A549 (cell line): ENCODE data around the gene RALGPS2. TPM values are rescaled to one million over a fixed set of nuclear protein-coding genes. Genes with fewer than 3 reads are reported as not detected.

ENCODE experiments used
- ATAC-seq, 2 experiments: fragments of 200-7000 bp in 1 of 2; fragments of >200 bp in 1 of 2; cut with Nextera tagmentation in 1 of 2; cut with Tn5 transposase in 1 of 2; 3 replicates each; pipeline versions ENCODE4 v1.8.0 to v1.9.1; 2018 to 2020; ENCODE audit warnings: mild to moderate bottlenecking in 1 of 2, moderate library complexity in 1 of 2
- CTCF ChIA-PET: fragments of 300-600 bp; sonication (Branson Sonifier 250); formaldehyde crosslinking; extraction: SDS; loops from one replicate; lab custom pipeline; 2021; ENCODE audit warnings: antibody characterized with exemption, inconsistent platforms; lab: Yijun Ruan, JAX
- POLR2A ChIA-PET: fragments of 350-600 bp; formaldehyde crosslinking; extraction: SDS; loops from one replicate; lab custom pipeline; 2021; ENCODE audit warnings: antibody characterized with exemption, inconsistent platforms; lab: Yijun Ruan, JAX
- DNase-seq, 2 experiments: peaks; one replicate each; pipeline versions ENCODE4 v3.0.0 to v3.0.0-alpha.2; 2011 to 2016; ENCODE audit warnings: low read depth in 1 of 2, low spot score in 1 of 2
- FAIRE-seq: peaks from 2 replicates; lab custom pipeline; 2011; peaks lifted over from hg19 to GRCh38; lab: Jason Lieb, UNC
- H3K27ac ChIP-seq, 2 experiments: fragments of >200 bp; sonication (Bioruptor Twin); formaldehyde crosslinking; 3 replicates each; pipeline ENCODE4 v1.5.1; 2016 to 2017
- H3K4me1 ChIP-seq: fragments of >200 bp; sonication (Bioruptor Twin); formaldehyde crosslinking; 3 replicates; pipeline ENCODE4 v1.6.1; 2016
- H3K4me2 ChIP-seq: fragments of >200 bp; sonication (Bioruptor Twin); formaldehyde crosslinking; 3 replicates; pipeline ENCODE4 v1.6.1; 2016
- H3K4me3 ChIP-seq: fragments of >200 bp; sonication (Bioruptor Twin); formaldehyde crosslinking; 3 replicates; pipeline ENCODE4 v1.5.1; 2016
- H3K9me3 ChIP-seq: fragments of >200 bp; sonication (Bioruptor Twin); formaldehyde crosslinking; 3 replicates; pipeline ENCODE4 v1.6.1; 2016
- BCL3 ChIP-seq: fragments of >200 bp; sonication (Bioruptor Twin); formaldehyde crosslinking; IDR thresholded peaks from 3 replicates; pipeline ENCODE4 v1.6.1; 2016
- BHLHE40 ChIP-seq: IDR thresholded peaks from 2 replicates; pipeline ENCODE4 v1.6.1; 2012; ENCODE audit warnings: low read depth, low read length, inconsistent platforms
- EHF ChIP-seq: fragments of 250-450 bp; sonication (Bioruptor Pico); IDR thresholded peaks from 2 replicates; pipeline ENCODE4 v1.5.0; 2020; ENCODE audit warnings: mild to moderate bottlenecking
- ELK1 ChIP-seq: fragments of 150-350 bp; IDR thresholded peaks from 2 replicates; pipeline ENCODE4 v1.6.1; 2014; ENCODE audit warnings: low read depth, mild to moderate bottlenecking, low read length
- ESRRA ChIP-seq: fragments of 150-350 bp; IDR thresholded peaks from 2 replicates; pipeline ENCODE4 v1.6.1; 2014; ENCODE audit warnings: mild to moderate bottlenecking, low read length, borderline replicate concordance
- FOSB ChIP-seq: fragments of 250-450 bp; sonication (Bioruptor Pico); IDR thresholded peaks from 2 replicates; pipeline ENCODE4 v1.5.0; 2020; ENCODE audit warnings: mild to moderate bottlenecking, moderate library complexity
- FOSL2 ChIP-seq, 2 experiments: fragments of 450-650 bp in 1 of 2; fragments of >200 bp in 1 of 2; sonication (Bioruptor Twin) in 1 of 2; formaldehyde crosslinking; IDR thresholded peaks; 2 replicates each; pipeline versions ENCODE4 v1.5.0 to v1.6.1; 2016 to 2020; ENCODE audit warnings: mild to moderate bottlenecking in 1 of 2, moderate library complexity in 1 of 2
- FOXS1 ChIP-seq: fragments of 250-450 bp; sonication (Bioruptor Pico); IDR thresholded peaks from 2 replicates; pipeline ENCODE4 v1.5.0; 2020; ENCODE audit warnings: mild to moderate bottlenecking, moderate library complexity
- HOXB5 ChIP-seq: fragments of 250-450 bp; sonication (Bioruptor Pico); IDR thresholded peaks from 2 replicates; pipeline ENCODE4 v1.5.0; 2020; ENCODE audit warnings: mild to moderate bottlenecking, moderate library complexity
- JUN ChIP-seq, 2 experiments: fragments of >200 bp; sonication (Bioruptor Twin); formaldehyde crosslinking; IDR thresholded peaks; 2 replicates in 1 of 2; 3 replicates in 1 of 2; pipeline ENCODE4 v1.6.1; 2016 to 2017
- JUNB ChIP-seq: fragments of >200 bp; sonication (Bioruptor Twin); formaldehyde crosslinking; IDR thresholded peaks from 2 replicates; pipeline ENCODE4 v1.6.1; 2016
- KDM1A ChIP-seq: fragments of 200-600 bp; sonication (generic); IDR thresholded peaks from 2 replicates; pipeline ENCODE4 v1.6.1; 2016; ENCODE audit warnings: low read depth, mild to moderate bottlenecking
- MYC ChIP-seq: IDR thresholded peaks from 2 replicates; pipeline ENCODE4 v1.6.1; 2012; ENCODE audit warnings: mild to moderate bottlenecking, inconsistent platforms, low read length, improper control_type of control experiment, borderline replicate concordance
- NPAS2 ChIP-seq: fragments of 250-450 bp; sonication (Bioruptor Pico); IDR thresholded peaks from 2 replicates; pipeline ENCODE4 v1.8.0; 2022; ENCODE audit warnings: mild to moderate bottlenecking, moderate library complexity, borderline replicate concordance
- NR3C1 ChIP-seq: fragments of >200 bp; sonication (Bioruptor Twin); formaldehyde crosslinking; IDR thresholded peaks from 3 replicates; pipeline ENCODE4 v1.6.1; 2017
- PBX3 ChIP-seq: IDR thresholded peaks from 2 replicates; pipeline ENCODE4 v1.6.1; 2012
- PHF8 ChIP-seq: fragments of 200-600 bp; sonication (generic); IDR thresholded peaks from 2 replicates; pipeline ENCODE4 v1.6.1; 2016; ENCODE audit warnings: low read depth, mild to moderate bottlenecking, antibody characterized with exemption, moderate library complexity, borderline replicate concordance
- POLR2A ChIP-seq: IDR thresholded peaks from 2 replicates; pipeline ENCODE4 v1.6.1; 2012; ENCODE audit warnings: mild to moderate bottlenecking, low read length
- RAD21 ChIP-seq, 2 experiments: fragments of >200 bp in 1 of 2; sonication (Bioruptor Twin) in 1 of 2; formaldehyde crosslinking in 1 of 2; IDR thresholded peaks in 1 of 2; conservative IDR thresholded peaks in 1 of 2; 2 replicates in 1 of 2; 3 replicates in 1 of 2; pipeline ENCODE4 v1.6.1; 2012 to 2018; ENCODE audit warnings: inconsistent platforms in 1 of 2
- RCOR1 ChIP-seq: fragments of 150-350 bp; IDR thresholded peaks from 2 replicates; pipeline ENCODE4 v1.6.1; 2014; ENCODE audit warnings: antibody characterized with exemption, low read length, low read depth
- SREBF2 ChIP-seq: fragments of 450-650 bp; IDR thresholded peaks from 2 replicates; pipeline ENCODE4 v1.6.1; 2014; ENCODE audit warnings: mild to moderate bottlenecking, moderate library complexity
- TFCP2L1 ChIP-seq: fragments of 250-450 bp; sonication (Bioruptor Pico); IDR thresholded peaks from 2 replicates; pipeline ENCODE4 v1.5.0; 2021; ENCODE audit warnings: mild to moderate bottlenecking
- ZNF302 ChIP-seq: fragments of 250-450 bp; sonication (Bioruptor Pico); IDR thresholded peaks from 2 replicates; pipeline ENCODE4 v1.9.0; 2021; ENCODE audit warnings: inconsistent platforms, mild to moderate bottlenecking, moderate library complexity
- WGBS: methylation state at CpG from one replicate; pipeline ENCODE4 v1.1.6; 2017; ENCODE audit errors: missing lambda C conversion rate; 5-methylcytosine and 5-hydroxymethylcytosine counted together
- polyA plus RNA-seq, 4 experiments: library from polyadenylated mRNA; depleted of rRNA in 3 of 4; stranded (reverse); fragments of >200 nt; fragmentation: RNase III in 1 of 4; extraction: RNeasy Plus Mini Kit Qiagen cat#74134 plus additional on column Dnase treatment in 1 of 4; gene quantifications; 2 replicates in 3 of 4; 3 replicates in 1 of 4; pipeline ENCODE4 v1.2.3, GENCODE V29; 2011 to 2017

RALGPS2 gene
- polyA plus RNA-seq, 2 of the 4 experiments (the other 2 are of a cell fraction): 11.8 to 18.6 TPM

DNA sequence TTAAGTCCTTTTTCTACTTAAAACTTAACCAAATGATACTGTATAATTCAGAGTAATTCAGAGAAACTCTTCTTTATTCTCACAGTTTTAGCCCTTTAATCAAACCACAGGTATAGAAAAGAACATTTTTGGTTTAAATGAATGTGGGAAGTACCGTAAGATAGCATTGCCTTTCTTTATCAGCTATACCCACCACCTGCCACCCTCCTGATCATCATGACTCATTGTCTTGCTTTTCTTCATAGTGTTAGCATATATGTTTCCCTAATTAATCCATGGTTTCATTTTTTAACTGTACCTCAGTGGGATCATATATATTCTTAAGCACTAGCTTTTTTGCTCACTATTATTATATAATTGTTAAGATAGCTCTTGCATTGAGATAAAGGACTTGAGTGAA lies 173.4 kb downstream of the RALGPS2 start:
- 91% methylated on average over 1 of the region's 1 CpG for WGBS
- TF ChIP-seq TFCP2L1 (CRISPR knock-in tag) (no peak), BCL3 (no peak), POLR2A (no peak), JUNB (no peak), NR3C1 (no peak), BHLHE40 (no peak), FOSL2 (IDR thresholded peaks at IDR 0.05) (no peak), FOSL2 (CRISPR knock-in tag; IDR thresholded peaks at IDR 0.05) (no peak), MYC (no peak), ESRRA (no peak), FOSB (CRISPR knock-in tag) (no peak), PBX3 (no peak), ELK1 (no peak), RCOR1 (no peak), HOXB5 (CRISPR knock-in tag) (no peak)
- no peaks in the 10 kb centered on the region for H3K9me3 ChIP-seq
- ChIA-PET CTCF (no interaction called here), POLR2A (no interaction called here)
- H3K4me2 ChIP-seq: no peak overlapping the region
- H3K27ac ChIP-seq: no peak overlapping the region
- ATAC-seq (no peak), FAIRE-seq (no peak), DNase-seq (no peak)
- H3K4me3 ChIP-seq: no peak overlapping the region
- H3K4me1 ChIP-seq: no peaks in the 10 kb centered on the region

GRCh38 chr1:178899402-178899801 lies 174.4 kb downstream of the RALGPS2 start:
- no peak overlapping the region for H3K27ac ChIP-seq
- ATAC-seq (no peak), DNase-seq (no peak), FAIRE-seq (no peak)
- 58% methylated on average over 2 of the region's 2 CpGs for WGBS
- ChIA-PET CTCF (no interaction called here), POLR2A (no interaction called here)
- no peaks in the 10 kb centered on the region for H3K9me3 ChIP-seq
- TF ChIP-seq PHF8: no peak
- TF ChIP-seq NPAS2 (CRISPR knock-in tag): no peak
- no peak for TF ChIP-seq FOSB (CRISPR knock-in tag)
- TF ChIP-seq BHLHE40: no peak
- TF ChIP-seq FOSL2 (IDR thresholded peaks at IDR 0.05): no peak
- TF ChIP-seq FOSL2 (CRISPR knock-in tag; IDR thresholded peaks at IDR 0.05): no peak
- no peak for TF ChIP-seq ZNF302
- TF ChIP-seq FOXS1: no peak
- TF ChIP-seq JUN (IDR thresholded peaks at IDR 0.05): no peak
- no peak for TF ChIP-seq RAD21 (conservative IDR thresholded peaks at IDR 0.05 in 1 of 2, IDR thresholded peaks at IDR 0.05 in 1 of 2)
- no peak for TF ChIP-seq KDM1A
- no peak for TF ChIP-seq EHF (CRISPR knock-in tag)
- no peak for TF ChIP-seq SREBF2
- no peak for TF ChIP-seq PBX3
- no peaks in the 10 kb centered on the region for H3K4me1 ChIP-seq
- no peak overlapping the region for H3K4me2 ChIP-seq
- no peak overlapping the region for H3K4me3 ChIP-seq
